H1 (cell line): ENCODE results near the gene ZNHIT3. TPM values are rescaled to one million over a fixed set of nuclear protein-coding genes. Genes with fewer than 3 reads are reported as not detected.

Source experiments
- CTCF ChIA-PET: fragments of 300-600 bp; sonication (Branson Sonifier 250); formaldehyde crosslinking; loops from one replicate; lab custom pipeline; 2021; ENCODE audit not compliant: partially characterized antibody; lab: Charles Lee
- POLR2A ChIA-PET: fragments of 300-600 bp; sonication (Branson Sonifier 250); formaldehyde crosslinking; loops from one replicate; lab custom pipeline; 2021; ENCODE audit warnings: inconsistent platforms; ENCODE audit not compliant: partially characterized antibody; lab: Charles Lee
- DNase-seq, 2 experiments: peaks; one replicate each; pipeline versions ENCODE4 v3.0.0 to v3.0.0-alpha.2; 2010 to 2022; ENCODE audit warnings: low spot score in 2 of 2, low read depth in 1 of 2, mixed read lengths in 1 of 2
- FAIRE-seq: peaks from 2 replicates; lab custom pipeline; 2011; peaks lifted over from hg19 to GRCh38; lab: Jason Lieb, UNC
- H2AFZ ChIP-seq: 2 replicates; pipeline ENCODE4 v1.8.1; 2012; ENCODE audit warnings: low read length, inconsistent platforms
- H2AK5ac ChIP-seq: 2 replicates; pipeline ENCODE4 v1.6.1; 2013; ENCODE audit warnings: low read depth, low read length
- H2BK120ac ChIP-seq: replicated peaks from 2 replicates; pipeline ENCODE3; 2013; ENCODE audit warnings: low read depth, low read length, inconsistent platforms
- H2BK12ac ChIP-seq: 2 replicates; pipeline ENCODE4 v1.6.1; 2013; ENCODE audit warnings: low read depth, low read length
- H2BK15ac ChIP-seq: 2 replicates; pipeline ENCODE4 v1.6.1; 2013; ENCODE audit warnings: low read length
- H2BK20ac ChIP-seq: 2 replicates; pipeline ENCODE4 v1.6.1; 2013; ENCODE audit warnings: low read length
- H2BK5ac ChIP-seq: 2 replicates; pipeline ENCODE4 v1.6.1; 2013; ENCODE audit warnings: low read depth, low read length
- H3K14ac ChIP-seq: 2 replicates; pipeline ENCODE4 v1.6.1; 2013; ENCODE audit warnings: inconsistent platforms; ENCODE audit not compliant: insufficient read length
- H3K18ac ChIP-seq: 2 replicates; pipeline ENCODE4 v1.6.1; 2013; ENCODE audit warnings: low read length; ENCODE audit errors: extremely low read depth
- H3K23ac ChIP-seq: 2 replicates; pipeline ENCODE4 v1.6.1; 2013; ENCODE audit warnings: inconsistent platforms; ENCODE audit not compliant: insufficient read length
- H3K23me2 ChIP-seq: 2 replicates; pipeline ENCODE4 v1.6.1; 2013; ENCODE audit warnings: low read depth, low read length
- H3K27ac ChIP-seq: 2 replicates; pipeline ENCODE4 v1.6.1; 2011; ENCODE audit warnings: low read depth, low read length, inconsistent platforms
- H3K27me3 ChIP-seq, 4 experiments: replicated peaks in 1 of 4; 1 replicate in 1 of 4; 2 replicates in 3 of 4; pipeline versions ENCODE4 v1.6.1 to v1.8.1; 2011 to 2013; ENCODE audit warnings: low read length in 3 of 4, mild to moderate bottlenecking in 3 of 4, inconsistent platforms in 2 of 4, mixed read lengths in 2 of 4, moderate library complexity in 1 of 4; ENCODE audit not compliant: control insufficient read depth in 3 of 4, insufficient read depth in 3 of 4; ENCODE audit errors: extremely low read depth in 1 of 4
- H3K36me3 ChIP-seq, 4 experiments: 2 replicates each; pipeline versions ENCODE4 v1.6.1 to v1.8.1; 2011 to 2013; ENCODE audit warnings: mild to moderate bottlenecking in 4 of 4, low read length in 3 of 4, moderate library complexity in 2 of 4, control low read depth in 1 of 4, inconsistent platforms in 1 of 4; ENCODE audit not compliant: insufficient read depth in 4 of 4, control insufficient read depth in 2 of 4
- H3K4ac ChIP-seq: replicated peaks from 2 replicates; pipeline ENCODE3; 2013; ENCODE audit warnings: low read length, low read depth, mixed read lengths, inconsistent platforms; ENCODE audit not compliant: insufficient read length
- H3K4me1 ChIP-seq, 4 experiments: replicated peaks in 1 of 4; 1 replicate in 1 of 4; 2 replicates in 3 of 4; pipeline versions ENCODE4 v1.6.1 to v1.8.1; 2011 to 2013; ENCODE audit warnings: low read length in 3 of 4, inconsistent platforms in 2 of 4, mixed read lengths in 1 of 4; ENCODE audit not compliant: insufficient read depth in 4 of 4, control insufficient read depth in 3 of 4
- H3K4me2 ChIP-seq, 2 experiments: 2 replicates each; pipeline versions ENCODE4 v1.6.1 to v1.8.1; 2011 to 2013; ENCODE audit warnings: low read depth in 2 of 2, low read length in 2 of 2, control low read depth in 1 of 2, inconsistent platforms in 1 of 2, mild to moderate bottlenecking in 1 of 2; ENCODE audit not compliant: insufficient read depth in 1 of 2
- H3K4me3 ChIP-seq, 4 experiments: fragments of 200-600, 300-600 bp in 1 of 4; sonication (generic), shearing (Covaris generic), sonication (Bioruptor Twin) in 1 of 4; 2 replicates each; pipeline versions ENCODE4 v1.5.1 to v1.8.1; 2011 to 2016; ENCODE audit warnings: low read length in 4 of 4, low read depth in 3 of 4, control low read depth in 2 of 4, inconsistent platforms in 2 of 4, mild to moderate bottlenecking in 2 of 4, mixed read lengths in 1 of 4, moderate library complexity in 1 of 4; ENCODE audit not compliant: insufficient read depth in 2 of 4; ENCODE audit errors: extremely low read depth in 1 of 4
- H3K56ac ChIP-seq: replicated peaks from 2 replicates; pipeline ENCODE3; 2013; ENCODE audit warnings: low read depth, mild to moderate bottlenecking, mixed read lengths, low read length, inconsistent platforms; ENCODE audit not compliant: insufficient read length
- H3K79me1 ChIP-seq: 2 replicates; pipeline ENCODE4 v1.6.1; 2013; ENCODE audit warnings: low read depth, low read length, control low read depth
- H3K79me2 ChIP-seq, 2 experiments: 2 replicates each; pipeline versions ENCODE4 v1.6.1 to v1.8.1; 2012 to 2013; ENCODE audit warnings: low read length in 2 of 2, mild to moderate bottlenecking in 2 of 2, inconsistent platforms in 1 of 2; ENCODE audit not compliant: insufficient read depth in 2 of 2, control insufficient read depth in 1 of 2
- H3K9ac ChIP-seq, 4 experiments: replicated peaks in 1 of 4; 1 replicate in 1 of 4; 2 replicates in 3 of 4; pipeline versions ENCODE4 v1.6.1 to v1.8.1; 2011 to 2013; ENCODE audit warnings: low read depth in 3 of 4, low read length in 3 of 4, control low read depth in 2 of 4, mild to moderate bottlenecking in 2 of 4, moderate library complexity in 2 of 4, inconsistent platforms in 1 of 4; ENCODE audit errors: extremely low read depth in 1 of 4
- H3K9me3 ChIP-seq, 2 experiments: 2 replicates each; pipeline versions ENCODE4 v1.6.1 to v1.8.1; 2012 to 2013; ENCODE audit warnings: mild to moderate bottlenecking in 2 of 2, moderate library complexity in 2 of 2, control low read depth in 1 of 2, inconsistent platforms in 1 of 2, low read depth in 1 of 2, low read length in 1 of 2, mixed read lengths in 1 of 2; ENCODE audit not compliant: insufficient read depth in 2 of 2
- H4K20me1 ChIP-seq, 2 experiments: replicated peaks in 1 of 2; 2 replicates each; pipeline versions ENCODE3 to v1.8.1; 2011 to 2013; ENCODE audit warnings: inconsistent platforms in 2 of 2, low read length in 2 of 2, mild to moderate bottlenecking in 1 of 2; ENCODE audit not compliant: insufficient read depth in 2 of 2, control insufficient read depth in 1 of 2
- H4K5ac ChIP-seq: 2 replicates; pipeline ENCODE4 v1.6.1; 2013; ENCODE audit warnings: low read length, low read depth, mixed read lengths, inconsistent platforms; ENCODE audit not compliant: insufficient read length
- H4K8ac ChIP-seq: 2 replicates; pipeline ENCODE4 v1.8.0; 2013; ENCODE audit warnings: mild to moderate bottlenecking, moderate library complexity, low read length, inconsistent platforms; ENCODE audit not compliant: insufficient read depth; ENCODE audit errors: extremely low read depth
- H4K91ac ChIP-seq: replicated peaks from 2 replicates; pipeline ENCODE3; 2013; ENCODE audit warnings: low read length, mixed read lengths, inconsistent platforms; ENCODE audit not compliant: insufficient read length
- CTBP2 ChIP-seq: IDR thresholded peaks from 2 replicates; pipeline ENCODE4 v1.7.0; 2011; ENCODE audit warnings: borderline replicate concordance, mild to moderate bottlenecking, moderate library complexity, mixed read lengths, low read length; ENCODE audit not compliant: insufficient read depth, insufficient read length
- SP4 ChIP-seq: IDR thresholded peaks from 2 replicates; pipeline ENCODE4 v1.6.1; 2012; ENCODE audit warnings: low read length, inconsistent platforms
- SRF ChIP-seq: IDR thresholded peaks from 2 replicates; pipeline ENCODE4 v1.6.1; 2011; ENCODE audit warnings: mild to moderate bottlenecking, low read depth, low read length, moderate library complexity
- WGBS, 2 experiments: shearing (Covaris generic) in 1 of 2; methylation state at CpG; one replicate each; pipeline versions ENCODE4 v1.1.6 to v1.1.7; 2013 to 2015; ENCODE audit warnings: low lambda C conversion rate in 2 of 2, mixed read lengths in 2 of 2, inconsistent platforms in 1 of 2, low coverage in 1 of 2, missing lambda C conversion rate in 1 of 2; ENCODE audit not compliant: insufficient replicate concordance in 2 of 2, insufficient coverage in 1 of 2, insufficient read length in 1 of 2; ENCODE audit errors: extremely low coverage in 1 of 2, missing lambda C conversion rate in 1 of 2; 5-methylcytosine and 5-hydroxymethylcytosine counted together
- polyA plus RNA-seq, 7 experiments: library from polyadenylated mRNA; depleted of rRNA in 3 of 7; stranded (reverse) in 5 of 7; unstranded in 2 of 7; fragments of >200 nt in 5 of 7; fragments of 200-250 nt in 2 of 7; gene quantifications; 1 replicate in 5 of 7; 2 replicates in 1 of 7; 4 replicates in 1 of 7; pipeline versions ENCODE4 v1.2.1 to v1.2.3, GENCODE V29; 2011 to 2013; ENCODE audit warnings: missing spikeins in 2 of 7, mixed read lengths in 2 of 7
- total RNA-seq: library from RNA; stranded (reverse); fragmentation: NEBNext Ultra II Directional; extraction: Animal tissue kit (Norgen Biotek cat#: 25700); gene quantifications from 2 replicates; pipeline ENCODE4 v1.2.1, GENCODE V29; 2021

ZNHIT3 gene
- total and polyA plus RNA-seq, 2 of the 8 experiments (the other 6 are each of a cell fraction or from before 2014, with no cell fraction given): 59.1 to 147 TPM

- Histone ChIP-seq H2BK12ac (no peak overlapping the region), H3K4me3 (no peak overlapping the region), H3K9me3 (no peaks in the 10 kb centered on the region), H3K79me1 (peaks cover 6% of the 10 kb centered on the region), H3K79me2 (peaks cover 0 to 19% of the 10 kb centered on the region in 2 experiments; a peak in 2 of 4 replicates), H3K14ac (no peak overlapping the region), H2BK120ac (no peak overlapping the region), H2BK5ac (no peak overlapping the region), H4K8ac (no peak overlapping the region), H3K27ac (no peak overlapping the region), H4K5ac (no peak overlapping the region), H3K18ac (no peak overlapping the region), H2BK20ac (no peak overlapping the region), H3K4ac (no peak overlapping the region), H2BK15ac (no peak overlapping the region), H3K4me2 (no peak overlapping the region), H2AFZ (no peak overlapping the region), H3K23ac (no peak overlapping the region), H3K27me3 (no peaks in the 10 kb centered on the region), H3K9ac (no peak overlapping the region), H4K91ac (no peak overlapping the region), H3K4me1 (no peaks in the 10 kb centered on the region; a peak in 1 of 7 replicates), H3K36me3 (peaks cover 3 to 18% (median 8%) of the 10 kb centered on the region in 4 experiments; a peak in 5 of 8 replicates), H3K56ac (no peak overlapping the region), H3K23me2 (peaks cover 11% of the 10 kb centered on the region), H4K20me1 (peaks cover 0 to 2% of the 10 kb centered on the region in 2 experiments), H2AK5ac (no peak overlapping the region)
- POLR2A ChIA-PET: interaction anchor here (0.8 to 1.6 kb wide), 2 partner anchors 17 to 52 kb away, joined by 3 to 5 read pairs; no protein-coding TSS in a partner anchor
- DNase-seq: no peak
- CTCF ChIA-PET: no interaction called here
- FAIRE-seq: no peak
- TF ChIP-seq SRF: no peak
- no peak for TF ChIP-seq SP4
- TF ChIP-seq CTBP2: no peak
- 100% methylated on average over 3 of the region's 3 CpGs; no CpG with 5 or more reads in 1 of the 2 experiments for WGBS, 2 experiments
These were observed 54.2 kb downstream of the ZNHIT3 start for GRCh38 chr17:36540696-36541095.
